Measurements from ENCODE around the gene TBRG4. TPM values are rescaled to one million over a fixed set of nuclear protein-coding genes. Genes with fewer than 3 reads are reported as not detected.

Gene TBRG4
- total RNA-seq, 2 experiments from 2014 or later, result 197 TPM

GRCh38 chr7:45138433-45139267 is 27.2 kb upstream of the TBRG4 start:
- ATAC-seq (no peak), DNase-seq (no peak)
- ChIA-PET POLR2A (interaction anchor here (0.6 kb wide), 1 partner anchor 156 kb away, joined by 3 read pairs; no protein-coding TSS in a partner anchor), CTCF (interaction anchor here (0.9 to 6.5 kb wide), 7 partner anchors 15 to 292 kb away, joined by 3 to 87 read pairs (median 4); partner anchors contain the start of gene MYO1G)
- intact Hi-C loops (cut with micrococcal nuclease), result no loop called here
- Mint-ChIP-seq H3K36me3 (ENCODE audit: low read depth) (no peaks in the 10 kb centered on the region), H3K4me1 (ENCODE audit: low read depth) (peaks cover 9% of the 10 kb centered on the region), H3K4me3 (no peak overlapping the region), H3K27me3 (no peaks in the 10 kb centered on the region), H3K9me3 (no peaks in the 10 kb centered on the region), H3K27ac (no peak overlapping the region)
- no peak for TF ChIP-seq CTCF (IDR thresholded peaks at IDR 0.05)

- no peaks in the 10 kb centered on the region for H3K36me3 Mint-ChIP-seq (ENCODE audit: low read depth)
- peaks cover 9% of the 10 kb centered on the region for H3K4me1 Mint-ChIP-seq (ENCODE audit: low read depth)
- intact Hi-C loops (cut with micrococcal nuclease), result loop anchor here (1.0 kb wide), 1 partner anchor 279 kb away; no protein-coding TSS in a partner anchor
- H3K27me3 Mint-ChIP-seq, result no peaks in the 10 kb centered on the region
- H3K9me3 Mint-ChIP-seq, result no peaks in the 10 kb centered on the region
- ATAC-seq, result peak; percentile 95
- POLR2A ChIA-PET, result interaction anchor here (0.8 to 2.3 kb wide), 12 partner anchors 11 to 310 kb away, joined by 3 to 14 read pairs (median 4); partner anchors contain the start of gene TBRG4
- peak; percentile 91 for TF ChIP-seq CTCF (IDR thresholded peaks at IDR 0.05)
- CTCF ChIA-PET, result interaction anchor here (0.6 to 6.5 kb wide), 67 partner anchors 9 to 571 kb away, joined by 3 to 87 read pairs (median 4); partner anchors contain the start of genes H2AZ2, MYO1G and TBRG4
- no peak overlapping the region for H3K4me3 Mint-ChIP-seq
- DNase-seq, result peak; percentile 77
- peak overlapping the region; percentile 59 for H3K27ac Mint-ChIP-seq
These were observed 24.9 kb upstream of the TBRG4 start for GRCh38 chr7:45136106-45137060.

GRCh38 chr7:45133877-45134276 is 22.4 kb upstream of the TBRG4 start:
- no peak for ATAC-seq
- no peak overlapping the region for H3K27ac Mint-ChIP-seq

GRCh38 chr7:45133352-45133751 is 21.9 kb upstream of the TBRG4 start:
- POLR2A ChIA-PET, result no interaction called here
- H3K27me3 Mint-ChIP-seq, result no peaks in the 10 kb centered on the region

More at GRCh38 chr7:45133877-45134276, 22.4 kb upstream of the TBRG4 start:
- H3K36me3 Mint-ChIP-seq (ENCODE audit: low read depth), result no peaks in the 10 kb centered on the region
- intact Hi-C loops (cut with micrococcal nuclease), result no loop called here
- no peaks in the 10 kb centered on the region for H3K27me3 Mint-ChIP-seq
- H3K9me3 Mint-ChIP-seq, result no peaks in the 10 kb centered on the region
- ChIA-PET CTCF (interaction anchor here (1.8 to 6.5 kb wide), 3 partner anchors 98 to 278 kb away, joined by 6 to 87 read pairs (median 40); no protein-coding TSS in a partner anchor), POLR2A (no interaction called here)
- DNase-seq, result no peak
- TF ChIP-seq CTCF (IDR thresholded peaks at IDR 0.05), result no peak
- H3K4me1 Mint-ChIP-seq (ENCODE audit: low read depth), result peaks cover 9% of the 10 kb centered on the region
- no peak overlapping the region for H3K4me3 Mint-ChIP-seq

More at GRCh38 chr7:45133352-45133751, 21.9 kb upstream of the TBRG4 start:
- TF ChIP-seq CTCF (IDR thresholded peaks at IDR 0.05), result no peak
- CTCF ChIA-PET, result interaction anchor here (5.3 to 6.5 kb wide), 2 partner anchors 159 to 277 kb away, joined by 40 to 87 read pairs; no protein-coding TSS in a partner anchor
- ATAC-seq (no peak), DNase-seq (no peak)
- no peak overlapping the region for H3K27ac Mint-ChIP-seq
- H3K36me3 Mint-ChIP-seq (ENCODE audit: low read depth), result no peaks in the 10 kb centered on the region
- H3K9me3 Mint-ChIP-seq, result no peaks in the 10 kb centered on the region
- intact Hi-C loops (cut with micrococcal nuclease), result no loop called here
- no peak overlapping the region for H3K4me3 Mint-ChIP-seq
- peaks cover 9% of the 10 kb centered on the region for H3K4me1 Mint-ChIP-seq (ENCODE audit: low read depth)

Measured in activated CD8-positive, alpha-beta T cell treated with anti-CD3 and anti-CD28 coated beads for 36 hours (primary cell).